A549 (cell line): ENCODE measurements around the gene EPYC. TPM values are rescaled to one million over a fixed set of nuclear protein-coding genes. Genes with fewer than 3 reads are reported as not detected.

ENCODE experiments used
- ATAC-seq, 2 experiments: fragments of 200-7000 bp in 1 of 2; fragments of >200 bp in 1 of 2; cut with Nextera tagmentation in 1 of 2; cut with Tn5 transposase in 1 of 2; 3 replicates each; pipeline versions ENCODE4 v1.8.0 to v1.9.1; 2018 to 2020; ENCODE audit warnings: mild to moderate bottlenecking in 1 of 2, moderate library complexity in 1 of 2
- CTCF ChIA-PET: fragments of 300-600 bp; sonication (Branson Sonifier 250); formaldehyde crosslinking; extraction: SDS; loops from one replicate; lab custom pipeline; 2021; ENCODE audit warnings: antibody characterized with exemption, inconsistent platforms; lab: Yijun Ruan, JAX
- POLR2A ChIA-PET: fragments of 350-600 bp; formaldehyde crosslinking; extraction: SDS; loops from one replicate; lab custom pipeline; 2021; ENCODE audit warnings: antibody characterized with exemption, inconsistent platforms; lab: Yijun Ruan, JAX
- DNase-seq, 2 experiments: peaks; one replicate each; pipeline versions ENCODE4 v3.0.0 to v3.0.0-alpha.2; 2011 to 2016; ENCODE audit warnings: low read depth in 1 of 2, low spot score in 1 of 2
- FAIRE-seq: peaks from 2 replicates; lab custom pipeline; 2011; peaks lifted over from hg19 to GRCh38; lab: Jason Lieb, UNC
- H3K27ac ChIP-seq, 2 experiments: fragments of >200 bp; sonication (Bioruptor Twin); formaldehyde crosslinking; 3 replicates each; pipeline ENCODE4 v1.5.1; 2016 to 2017
- H3K4me1 ChIP-seq: fragments of >200 bp; sonication (Bioruptor Twin); formaldehyde crosslinking; 3 replicates; pipeline ENCODE4 v1.6.1; 2016
- H3K4me2 ChIP-seq: fragments of >200 bp; sonication (Bioruptor Twin); formaldehyde crosslinking; 3 replicates; pipeline ENCODE4 v1.6.1; 2016
- H3K4me3 ChIP-seq: fragments of >200 bp; sonication (Bioruptor Twin); formaldehyde crosslinking; 3 replicates; pipeline ENCODE4 v1.5.1; 2016
- H3K9me3 ChIP-seq: fragments of >200 bp; sonication (Bioruptor Twin); formaldehyde crosslinking; 3 replicates; pipeline ENCODE4 v1.6.1; 2016
- BHLHE40 ChIP-seq: IDR thresholded peaks from 2 replicates; pipeline ENCODE4 v1.6.1; 2012; ENCODE audit warnings: low read depth, low read length, inconsistent platforms
- CBX2 ChIP-seq: fragments of 200-600 bp; sonication (generic); IDR thresholded peaks from 2 replicates; pipeline ENCODE4 v1.6.1; 2016; ENCODE audit warnings: low read depth, mild to moderate bottlenecking, borderline replicate concordance
- CEBPB ChIP-seq, 2 experiments: fragments of >200 bp in 1 of 2; sonication (Bioruptor Twin) in 1 of 2; formaldehyde crosslinking in 1 of 2; IDR thresholded peaks; 2 replicates each; pipeline ENCODE4 v1.6.1; 2012 to 2016
- CHD2 ChIP-seq: fragments of 150-350 bp; IDR thresholded peaks from 2 replicates; pipeline ENCODE4 v1.6.1; 2014; ENCODE audit warnings: low read length; ENCODE audit not compliant: partially characterized antibody
- CHD4 ChIP-seq: fragments of 200-600 bp; sonication (generic); IDR thresholded peaks from 2 replicates; pipeline ENCODE4 v1.6.1; 2016; ENCODE audit warnings: antibody characterized with exemption, mild to moderate bottlenecking, borderline replicate concordance
- EHF ChIP-seq: fragments of 250-450 bp; sonication (Bioruptor Pico); IDR thresholded peaks from 2 replicates; pipeline ENCODE4 v1.5.0; 2020; ENCODE audit warnings: mild to moderate bottlenecking
- EHMT2 ChIP-seq: fragments of 200-600 bp; sonication (generic); IDR thresholded peaks from 2 replicates; pipeline ENCODE4 v1.6.1; 2016; ENCODE audit warnings: antibody characterized with exemption, low read depth, mild to moderate bottlenecking, moderate library complexity
- ESRRA ChIP-seq: fragments of 150-350 bp; IDR thresholded peaks from 2 replicates; pipeline ENCODE4 v1.6.1; 2014; ENCODE audit warnings: mild to moderate bottlenecking, low read length, borderline replicate concordance
- FOXS1 ChIP-seq: fragments of 250-450 bp; sonication (Bioruptor Pico); IDR thresholded peaks from 2 replicates; pipeline ENCODE4 v1.5.0; 2020; ENCODE audit warnings: mild to moderate bottlenecking, moderate library complexity
- HEYL ChIP-seq: fragments of 250-450 bp; sonication (Bioruptor Pico); IDR thresholded peaks from 2 replicates; pipeline ENCODE4 v1.8.0; 2021; ENCODE audit warnings: mild to moderate bottlenecking, moderate library complexity
- HOXB5 ChIP-seq: fragments of 250-450 bp; sonication (Bioruptor Pico); IDR thresholded peaks from 2 replicates; pipeline ENCODE4 v1.5.0; 2020; ENCODE audit warnings: mild to moderate bottlenecking, moderate library complexity
- JUN ChIP-seq, 2 experiments: fragments of >200 bp; sonication (Bioruptor Twin); formaldehyde crosslinking; IDR thresholded peaks; 2 replicates in 1 of 2; 3 replicates in 1 of 2; pipeline ENCODE4 v1.6.1; 2016 to 2017
- KDM5A ChIP-seq: fragments of 200-600 bp; sonication (generic); IDR thresholded peaks from 2 replicates; pipeline ENCODE4 v1.6.1; 2016; ENCODE audit warnings: antibody characterized with exemption, mild to moderate bottlenecking
- MYC ChIP-seq: IDR thresholded peaks from 2 replicates; pipeline ENCODE4 v1.6.1; 2012; ENCODE audit warnings: mild to moderate bottlenecking, inconsistent platforms, low read length, improper control_type of control experiment, borderline replicate concordance
- NR3C1 ChIP-seq: fragments of >200 bp; sonication (Bioruptor Twin); formaldehyde crosslinking; IDR thresholded peaks from 3 replicates; pipeline ENCODE4 v1.6.1; 2017
- POLR2AphosphoS2 ChIP-seq: conservative IDR thresholded peaks from 2 replicates; pipeline ENCODE4 v1.6.1; 2012; ENCODE audit warnings: low read length, improper control_type of control experiment, inconsistent platforms
- RAD21 ChIP-seq, 2 experiments: fragments of >200 bp in 1 of 2; sonication (Bioruptor Twin) in 1 of 2; formaldehyde crosslinking in 1 of 2; IDR thresholded peaks in 1 of 2; conservative IDR thresholded peaks in 1 of 2; 2 replicates in 1 of 2; 3 replicates in 1 of 2; pipeline ENCODE4 v1.6.1; 2012 to 2018; ENCODE audit warnings: inconsistent platforms in 1 of 2
- RARB ChIP-seq: fragments of 250-450 bp; sonication (Bioruptor Pico); IDR thresholded peaks from 2 replicates; pipeline ENCODE4 v1.8.0; 2021; ENCODE audit warnings: mild to moderate bottlenecking, moderate library complexity
- RFX5 ChIP-seq: fragments of 450-650 bp; IDR thresholded peaks from 2 replicates; pipeline ENCODE4 v1.7.1; 2014; ENCODE audit warnings: antibody characterized with exemption, mild to moderate bottlenecking, moderate library complexity
- SMC3 ChIP-seq: fragments of >200 bp; sonication (Bioruptor Twin); formaldehyde crosslinking; IDR thresholded peaks from 3 replicates; pipeline ENCODE4 v1.6.1; 2018; ENCODE audit warnings: inconsistent platforms
- TFCP2L1 ChIP-seq: fragments of 250-450 bp; sonication (Bioruptor Pico); IDR thresholded peaks from 2 replicates; pipeline ENCODE4 v1.5.0; 2021; ENCODE audit warnings: mild to moderate bottlenecking
- TP53 ChIP-seq: fragments of 250-450 bp; sonication (Bioruptor Pico); IDR thresholded peaks from 2 replicates; pipeline ENCODE4 v1.5.0; 2021; ENCODE audit warnings: mild to moderate bottlenecking, moderate library complexity
- ZC3H11A ChIP-seq: fragments of 450-650 bp; IDR thresholded peaks from 2 replicates; pipeline ENCODE4 v1.6.1; 2014; ENCODE audit warnings: antibody characterized with exemption, mild to moderate bottlenecking
- ZFP36 ChIP-seq: fragments of 450-650 bp; IDR thresholded peaks from 2 replicates; pipeline ENCODE4 v1.6.1; 2014; ENCODE audit warnings: borderline replicate concordance; ENCODE audit not compliant: partially characterized antibody
- ZSCAN20 ChIP-seq: fragments of 250-450 bp; sonication (Bioruptor Pico); IDR thresholded peaks from 2 replicates; pipeline ENCODE4 v1.8.0; 2022; ENCODE audit warnings: mild to moderate bottlenecking, moderate library complexity
- WGBS: methylation state at CpG from one replicate; pipeline ENCODE4 v1.1.6; 2017; ENCODE audit errors: missing lambda C conversion rate; 5-methylcytosine and 5-hydroxymethylcytosine counted together
- polyA plus RNA-seq, 4 experiments: library from polyadenylated mRNA; depleted of rRNA in 3 of 4; stranded (reverse); fragments of >200 nt; fragmentation: RNase III in 1 of 4; extraction: RNeasy Plus Mini Kit Qiagen cat#74134 plus additional on column Dnase treatment in 1 of 4; gene quantifications; 2 replicates in 3 of 4; 3 replicates in 1 of 4; pipeline ENCODE4 v1.2.3, GENCODE V29; 2011 to 2017
- TF ChIP-seq, protein P1 (sequence below): fragments of >200 bp; sonication (Bioruptor Twin); formaldehyde crosslinking; IDR thresholded peaks from 3 replicates; pipeline ENCODE4 v1.5.1; 2016
- TF ChIP-seq, protein P2 (sequence below): IDR thresholded peaks from 2 replicates; pipeline ENCODE4 v1.6.1; 2012; ENCODE audit warnings: low read depth, borderline replicate concordance
- TF ChIP-seq, protein P3 (sequence below): fragments of 250-450 bp; sonication (Bioruptor Pico); IDR thresholded peaks from 2 replicates; pipeline ENCODE4 v1.5.0; 2021; ENCODE audit warnings: mild to moderate bottlenecking, moderate library complexity, borderline replicate concordance
- TF ChIP-seq, protein P4 (sequence below): fragments of >200 bp; sonication (Bioruptor Twin); formaldehyde crosslinking; IDR thresholded peaks from 3 replicates; pipeline ENCODE4 v1.6.1; 2016

Gene EPYC
- polyA plus RNA-seq, 2 of the 4 experiments (the other 2 are of a cell fraction), result not detected

DNA sequence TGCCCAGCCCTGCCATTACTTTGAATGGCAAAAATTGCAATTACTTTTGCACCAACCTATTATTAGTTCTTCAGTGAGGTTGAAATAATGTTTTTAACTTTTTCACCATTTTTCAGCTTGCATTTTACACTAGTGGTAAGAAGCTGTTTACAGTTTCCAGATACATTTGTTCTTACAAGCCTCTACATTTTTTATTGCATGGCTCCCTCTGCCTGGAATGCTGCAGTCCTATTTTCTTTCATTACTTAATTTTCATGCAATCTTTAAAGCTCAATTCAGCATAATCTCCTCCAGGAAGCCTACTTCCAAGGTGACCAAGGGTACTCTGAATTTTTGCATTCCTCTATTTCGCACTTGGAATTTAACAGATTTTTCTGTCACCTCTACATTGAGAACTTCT, 83.2 kb downstream of the EPYC start:
- no peak overlapping the region for H3K27ac ChIP-seq
- DNase-seq (no peak), ATAC-seq (no peak), FAIRE-seq (no peak)
- H3K4me2 ChIP-seq, result no peak overlapping the region
- ChIA-PET CTCF (no interaction called here), POLR2A (no interaction called here)
- no peak overlapping the region for H3K4me3 ChIP-seq
- TF ChIP-seq ZFP36 (no peak), CEBPB (IDR thresholded peaks at IDR 0.05) (no peak), CHD2 (no peak), EHMT2 (no peak), KDM5A (no peak), BHLHE40 (no peak), HOXB5 (CRISPR knock-in tag) (no peak), EHF (CRISPR knock-in tag) (no peak), HEYL (no peak), RAD21 (conservative IDR thresholded peaks at IDR 0.05 in 1 of 2, IDR thresholded peaks at IDR 0.05 in 1 of 2) (no peak), RFX5 (no peak), RARB (CRISPR knock-in tag) (no peak)
- TF ChIP-seq, protein P1, sequence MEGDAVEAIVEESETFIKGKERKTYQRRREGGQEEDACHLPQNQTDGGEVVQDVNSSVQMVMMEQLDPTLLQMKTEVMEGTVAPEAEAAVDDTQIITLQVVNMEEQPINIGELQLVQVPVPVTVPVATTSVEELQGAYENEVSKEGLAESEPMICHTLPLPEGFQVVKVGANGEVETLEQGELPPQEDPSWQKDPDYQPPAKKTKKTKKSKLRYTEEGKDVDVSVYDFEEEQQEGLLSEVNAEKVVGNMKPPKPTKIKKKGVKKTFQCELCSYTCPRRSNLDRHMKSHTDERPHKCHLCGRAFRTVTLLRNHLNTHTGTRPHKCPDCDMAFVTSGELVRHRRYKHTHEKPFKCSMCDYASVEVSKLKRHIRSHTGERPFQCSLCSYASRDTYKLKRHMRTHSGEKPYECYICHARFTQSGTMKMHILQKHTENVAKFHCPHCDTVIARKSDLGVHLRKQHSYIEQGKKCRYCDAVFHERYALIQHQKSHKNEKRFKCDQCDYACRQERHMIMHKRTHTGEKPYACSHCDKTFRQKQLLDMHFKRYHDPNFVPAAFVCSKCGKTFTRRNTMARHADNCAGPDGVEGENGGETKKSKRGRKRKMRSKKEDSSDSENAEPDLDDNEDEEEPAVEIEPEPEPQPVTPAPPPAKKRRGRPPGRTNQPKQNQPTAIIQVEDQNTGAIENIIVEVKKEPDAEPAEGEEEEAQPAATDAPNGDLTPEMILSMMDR, result no peak
- H3K9me3 ChIP-seq, result no peaks in the 10 kb centered on the region
- no peaks in the 10 kb centered on the region for H3K4me1 ChIP-seq
- WGBS, result 80% methylated on average over 1 of the region's 1 CpG

DNA sequence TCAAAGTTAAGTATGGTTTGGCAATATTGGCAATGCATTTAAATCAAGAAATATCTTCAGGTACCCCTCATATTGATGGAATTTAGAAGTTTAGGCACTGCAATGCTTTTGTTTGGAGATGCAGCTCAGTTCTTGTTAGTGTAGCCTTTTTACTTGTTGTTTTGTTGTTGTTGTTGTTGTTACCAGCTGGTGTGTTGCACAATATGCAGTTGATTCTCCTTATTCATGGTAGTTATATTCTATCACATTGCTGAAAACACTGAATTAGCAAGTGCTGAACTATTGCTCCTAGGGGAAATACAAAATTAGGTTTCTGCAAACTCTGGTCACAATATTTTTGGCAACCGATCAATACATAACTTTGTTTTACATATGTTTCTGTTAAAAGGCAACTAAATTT, 84.5 kb downstream of the EPYC start:
- Histone ChIP-seq H3K4me3 (no peak overlapping the region), H3K4me2 (no peak overlapping the region), H3K27ac (no peak overlapping the region), H3K9me3 (no peaks in the 10 kb centered on the region), H3K4me1 (no peaks in the 10 kb centered on the region)
- FAIRE-seq (no peak), ATAC-seq (no peak), DNase-seq (no peak)
- ChIA-PET CTCF (interaction anchor here (0.7 kb wide), 1 partner anchor 11 kb away, joined by 3 read pairs; no protein-coding TSS in a partner anchor), POLR2A (no interaction called here)
- 90% methylated on average over 1 of the region's 1 CpG for WGBS
- no peak for TF ChIP-seq CEBPB (IDR thresholded peaks at IDR 0.05)
- TF ChIP-seq CBX2, result no peak
- no peak for TF ChIP-seq KDM5A
- TF ChIP-seq HOXB5 (CRISPR knock-in tag), result no peak
- TF ChIP-seq HEYL, result no peak
- no peak for TF ChIP-seq MYC
- no peak for TF ChIP-seq POLR2AphosphoS2

DNA sequence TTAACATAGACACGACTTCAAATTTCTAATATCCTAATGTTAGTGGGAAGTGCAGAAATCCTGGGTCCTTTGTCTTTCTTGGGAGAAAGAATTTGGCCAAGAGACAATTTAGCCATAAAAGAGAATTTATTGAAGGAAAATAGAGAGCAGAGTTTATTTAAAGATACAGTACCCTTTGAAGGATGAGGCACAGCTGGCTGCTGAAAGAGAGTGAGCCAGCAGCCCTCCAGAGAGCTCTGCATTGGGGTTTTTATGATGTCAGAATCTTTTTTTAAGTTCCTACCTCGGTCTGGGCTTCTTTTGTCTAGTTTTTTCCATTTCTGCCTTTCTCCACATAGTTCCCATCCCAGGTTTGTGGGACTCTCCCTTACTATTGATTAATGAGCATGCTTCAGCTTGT, 87.3 kb downstream of the EPYC start:
- Histone ChIP-seq H3K27ac (no peak overlapping the region), H3K9me3 (no peaks in the 10 kb centered on the region), H3K4me2 (no peak overlapping the region), H3K4me1 (no peaks in the 10 kb centered on the region), H3K4me3 (no peak overlapping the region)
- DNase-seq, result no peak
- TF ChIP-seq CHD2, result no peak
- TF ChIP-seq, protein P2, sequence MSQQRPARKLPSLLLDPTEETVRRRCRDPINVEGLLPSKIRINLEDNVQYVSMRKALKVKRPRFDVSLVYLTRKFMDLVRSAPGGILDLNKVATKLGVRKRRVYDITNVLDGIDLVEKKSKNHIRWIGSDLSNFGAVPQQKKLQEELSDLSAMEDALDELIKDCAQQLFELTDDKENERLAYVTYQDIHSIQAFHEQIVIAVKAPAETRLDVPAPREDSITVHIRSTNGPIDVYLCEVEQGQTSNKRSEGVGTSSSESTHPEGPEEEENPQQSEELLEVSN, result no peak
- no peak for TF ChIP-seq JUN (IDR thresholded peaks at IDR 0.05)
- no peak for TF ChIP-seq SMC3
- no peak for TF ChIP-seq EHF (CRISPR knock-in tag)
- TF ChIP-seq FOXS1 (CRISPR knock-in tag), result no peak
- TF ChIP-seq ZFP36, result no peak
- no peak for TF ChIP-seq TFCP2L1
- TF ChIP-seq ZC3H11A, result no peak
- TF ChIP-seq, protein P3, sequence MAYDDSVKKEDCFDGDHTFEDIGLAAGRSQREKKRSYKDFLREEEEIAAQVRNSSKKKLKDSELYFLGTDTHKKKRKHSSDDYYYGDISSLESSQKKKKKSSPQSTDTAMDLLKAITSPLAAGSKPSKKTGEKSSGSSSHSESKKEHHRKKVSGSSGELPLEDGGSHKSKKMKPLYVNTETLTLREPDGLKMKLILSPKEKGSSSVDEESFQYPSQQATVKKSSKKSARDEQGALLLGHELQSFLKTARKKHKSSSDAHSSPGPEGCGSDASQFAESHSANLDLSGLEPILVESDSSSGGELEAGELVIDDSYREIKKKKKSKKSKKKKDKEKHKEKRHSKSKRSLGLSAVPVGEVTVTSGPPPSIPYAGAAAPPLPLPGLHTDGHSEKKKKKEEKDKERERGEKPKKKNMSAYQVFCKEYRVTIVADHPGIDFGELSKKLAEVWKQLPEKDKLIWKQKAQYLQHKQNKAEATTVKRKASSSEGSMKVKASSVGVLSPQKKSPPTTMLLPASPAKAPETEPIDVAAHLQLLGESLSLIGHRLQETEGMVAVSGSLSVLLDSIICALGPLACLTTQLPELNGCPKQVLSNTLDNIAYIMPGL (CRISPR knock-in tag), result no peak
- TF ChIP-seq, protein P4, sequence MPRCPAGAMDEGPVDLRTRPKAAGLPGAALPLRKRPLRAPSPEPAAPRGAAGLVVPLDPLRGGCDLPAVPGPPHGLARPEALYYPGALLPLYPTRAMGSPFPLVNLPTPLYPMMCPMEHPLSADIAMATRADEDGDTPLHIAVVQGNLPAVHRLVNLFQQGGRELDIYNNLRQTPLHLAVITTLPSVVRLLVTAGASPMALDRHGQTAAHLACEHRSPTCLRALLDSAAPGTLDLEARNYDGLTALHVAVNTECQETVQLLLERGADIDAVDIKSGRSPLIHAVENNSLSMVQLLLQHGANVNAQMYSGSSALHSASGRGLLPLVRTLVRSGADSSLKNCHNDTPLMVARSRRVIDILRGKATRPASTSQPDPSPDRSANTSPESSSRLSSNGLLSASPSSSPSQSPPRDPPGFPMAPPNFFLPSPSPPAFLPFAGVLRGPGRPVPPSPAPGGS, result no peak
- TF ChIP-seq RARB (CRISPR knock-in tag), result no peak
- TF ChIP-seq TP53 (CRISPR knock-in tag), result no peak
- TF ChIP-seq NR3C1, result no peak
- TF ChIP-seq CHD4, result no peak
- no peak for TF ChIP-seq ESRRA
- no peak for TF ChIP-seq ZSCAN20
- WGBS, result 18% methylated on average over 2 of the region's 2 CpGs
- CTCF ChIA-PET, result no interaction called here
- POLR2A ChIA-PET, result no interaction called here
- ATAC-seq, result no peak
- FAIRE-seq, result no peak
